HepG2 (cell line): ENCODE results near the gene GBP7. TPM values are rescaled to one million over a fixed set of nuclear protein-coding genes. Genes with fewer than 3 reads are reported as not detected.

Source experiments
- ATAC-seq: fragments of 200-7000 bp; cut with Tn5 transposase; 3 replicates; pipeline ENCODE4 v1.9.1; 2020; ENCODE audit warnings: mild to moderate bottlenecking, moderate library complexity
- BruUV-seq: library from RNA; stranded (reverse); fragments of 400-500 nt; replicated peaks from 2 replicates; lab custom pipeline; 2021; lab: Mats Ljungman, UMichigan
- CTCF ChIA-PET: fragments of 300-600 bp; formaldehyde crosslinking; extraction: SDS; loops from one replicate; lab custom pipeline; 2021; ENCODE audit warnings: low total read pairs, inconsistent platforms, low intra/inter-chr PET ratio; lab: Yijun Ruan, JAX
- POLR2A ChIA-PET: fragments of 350-600 bp; sonication (Branson Sonifier 250); formaldehyde crosslinking; loops from one replicate; lab custom pipeline; 2020; ENCODE audit warnings: antibody characterized with exemption, inconsistent platforms; lab: Yijun Ruan, JAX
- DNase-seq: peaks from one replicate; pipeline ENCODE4 v3.0.0-alpha.2; 2015; ENCODE audit warnings: low spot score
- FAIRE-seq: peaks from 3 replicates; lab custom pipeline; 2011; peaks lifted over from hg19 to GRCh38; lab: Jason Lieb, UNC
- H2AFZ ChIP-seq: one replicate; pipeline ENCODE4 v1.6.1; 2011; ENCODE audit warnings: low read length, inconsistent platforms
- H3K27ac ChIP-seq: fragments of 300-600 bp; 3 replicates; pipeline ENCODE4 v1.8.0; 2011; ENCODE audit warnings: mixed run types, mild to moderate bottlenecking, mixed read lengths, low read length, inconsistent platforms; ENCODE audit not compliant: insufficient read depth; ENCODE audit errors: extremely low read length
- H3K27me3 ChIP-seq, 2 experiments: fragments of 200-600 bp in 1 of 2; 2 replicates in 1 of 2; 3 replicates in 1 of 2; pipeline versions ENCODE4 v1.6.0 to v1.8.0; 2011; ENCODE audit warnings: low read length in 2 of 2, mild to moderate bottlenecking in 2 of 2, moderate library complexity in 2 of 2, inconsistent platforms in 1 of 2; ENCODE audit not compliant: insufficient read depth in 2 of 2, control insufficient read depth in 1 of 2
- H3K36me3 ChIP-seq, 2 experiments: fragments of 200-600 bp in 1 of 2; replicated peaks in 1 of 2; 2 replicates in 1 of 2; 3 replicates in 1 of 2; pipeline versions ENCODE4 v1.5.1 to v1.8.0; 2011; ENCODE audit warnings: low read length in 2 of 2, inconsistent platforms in 1 of 2; ENCODE audit not compliant: insufficient read depth in 2 of 2, control insufficient read depth in 1 of 2
- H3K4me1 ChIP-seq: 2 replicates; pipeline ENCODE4 v1.5.1; 2012; ENCODE audit warnings: low read length, inconsistent platforms; ENCODE audit not compliant: insufficient read depth
- H3K4me2 ChIP-seq: 2 replicates; pipeline ENCODE4 v1.6.0; 2011; ENCODE audit warnings: low read depth, low read length, inconsistent platforms
- H3K4me3 ChIP-seq, 3 experiments: fragments of 200-600 bp in 1 of 3; sonication (generic), shearing (Covaris generic) in 1 of 3; replicated peaks in 1 of 3; 2 replicates each; pipeline ENCODE4 v1.5.1; 2011 to 2016; ENCODE audit warnings: low read length in 3 of 3, inconsistent platforms in 2 of 3, low read depth in 2 of 3, mild to moderate bottlenecking in 2 of 3, control low read depth in 1 of 3, mixed read lengths in 1 of 3; ENCODE audit not compliant: insufficient read depth in 1 of 3
- H3K79me2 ChIP-seq: one replicate; pipeline ENCODE4 v1.6.1; 2011; ENCODE audit warnings: low read length, inconsistent platforms; ENCODE audit not compliant: insufficient read depth
- H3K9ac ChIP-seq: 2 replicates; pipeline ENCODE4 v1.6.0; 2011; ENCODE audit warnings: mild to moderate bottlenecking, low read depth, low read length, inconsistent platforms; ENCODE audit not compliant: insufficient read depth
- H3K9me3 ChIP-seq: 2 replicates; pipeline ENCODE4 v1.5.1; 2012; ENCODE audit warnings: mild to moderate bottlenecking, low read length
- H4K20me1 ChIP-seq: 2 replicates; pipeline ENCODE4 v1.6.0; 2011; ENCODE audit warnings: inconsistent platforms, mild to moderate bottlenecking, low read length, moderate library complexity; ENCODE audit not compliant: insufficient read depth
- ATM ChIP-seq: fragments of 450-650 bp; IDR thresholded peaks from 2 replicates; pipeline ENCODE4 v1.7.1; 2017; ENCODE audit warnings: mild to moderate bottlenecking, borderline replicate concordance
- CREB1 ChIP-seq, 2 experiments: fragments of 450-650 bp in 1 of 2; IDR thresholded peaks; 2 replicates each; pipeline ENCODE4 v1.6.1; 2016 to 2017; ENCODE audit warnings: control low read depth in 1 of 2, mild to moderate bottlenecking in 1 of 2, missing compliant biosample characterization in 1 of 2, missing genetic modification characterization in 1 of 2
- ESRRA ChIP-seq: sonication (generic); formaldehyde crosslinking; IDR thresholded peaks from 2 replicates; pipeline ENCODE4 v1.5.1; 2020; ENCODE audit warnings: mild to moderate bottlenecking, low read depth, missing genetic modification reagents
- KMT2A ChIP-seq: sonication (generic); formaldehyde crosslinking; IDR thresholded peaks from 2 replicates; pipeline ENCODE4 v1.4.0; 2020; ENCODE audit warnings: missing genetic modification reagents
- ZFX ChIP-seq: sonication (generic); formaldehyde crosslinking; IDR thresholded peaks from 2 replicates; pipeline ENCODE4 v1.4.0; 2020; ENCODE audit warnings: mild to moderate bottlenecking, low read depth, missing genetic modification reagents, moderate library complexity
- ZNF121 ChIP-seq: sonication (generic); formaldehyde crosslinking; IDR thresholded peaks from 2 replicates; pipeline ENCODE4 v1.5.0; 2020; ENCODE audit warnings: mild to moderate bottlenecking, missing genetic modification reagents
- ZNF205 ChIP-seq: IDR thresholded peaks from 2 replicates; pipeline ENCODE4 v1.6.1; 2018; ENCODE audit warnings: missing biosample characterization, missing genetic modification reagents
- ZNF468 ChIP-seq: sonication (generic); formaldehyde crosslinking; IDR thresholded peaks from 2 replicates; pipeline ENCODE4 v1.8.0; 2022; ENCODE audit warnings: mild to moderate bottlenecking, moderate library complexity, missing genetic modification reagents
- WGBS: methylation state at CpG from one replicate; pipeline ENCODE4 v1.1.6; 2017; ENCODE audit warnings: low lambda C conversion rate; 5-methylcytosine and 5-hydroxymethylcytosine counted together
- in situ Hi-C: cut with HindIII; loops from 2 replicates; pipeline ENCODE4 v1.10.0; 2017; ENCODE audit warnings: low pct_unique_long_range_greater_than_20kb; ENCODE audit not compliant: extremely low pct_ligation_motif_present
- intact Hi-C: fragments of 100-400 bp; cut with micrococcal nuclease; formaldehyde crosslinking; loops from one replicate; pipeline ENCODE4 v1.10.0; 2022; ENCODE audit not compliant: unreplicated experiment
- polyA plus RNA-seq, 8 experiments: library from polyadenylated mRNA; depleted of rRNA in 3 of 8; stranded (reverse) in 7 of 8; unstranded in 1 of 8; fragments of >200 nt; fragmentation: Illumina TruSeq in 4 of 8; extraction: Trizol in 4 of 8; gene quantifications; 2 replicates each; pipeline versions ENCODE4 v1.2.1 to v1.2.3, GENCODE V29; 2011 to 2016; ENCODE audit warnings: low read depth in 4 of 8, missing spikeins in 1 of 8, mixed read lengths in 1 of 8; ENCODE audit not compliant: insufficient read depth in 1 of 8
- total RNA-seq, 5 experiments: library from RNA; depleted of rRNA; stranded (reverse); fragments of >200 nt; fragmentation: Illumina TruSeq; extraction: Trizol; gene quantifications; 2 replicates each; pipeline ENCODE4 v1.2.3, GENCODE V29; 2016; ENCODE audit warnings: low read depth in 1 of 5
- TF ChIP-seq, protein P1 (sequence below): sonication (generic); formaldehyde crosslinking; IDR thresholded peaks from 2 replicates; pipeline ENCODE4 v1.5.0; 2020; ENCODE audit warnings: missing genetic modification reagents
- TF ChIP-seq, protein P2 (sequence below): sonication (generic); formaldehyde crosslinking; IDR thresholded peaks from 2 replicates; pipeline ENCODE4 v1.5.1; 2020; ENCODE audit warnings: missing genetic modification reagents, mild to moderate bottlenecking, borderline replicate concordance
- TF ChIP-seq, protein P3 (sequence below): IDR thresholded peaks from 2 replicates; pipeline ENCODE4 v1.6.1; 2012; ENCODE audit warnings: low read depth, low read length, improper control_type of control experiment
- TF ChIP-seq, protein P4 (sequence below): sonication (generic); formaldehyde crosslinking; IDR thresholded peaks from 2 replicates; pipeline ENCODE4 v1.4.0; 2020; ENCODE audit warnings: mild to moderate bottlenecking, low read depth, missing genetic modification reagents
- TF ChIP-seq, protein P5 (sequence below): IDR thresholded peaks from 2 replicates; pipeline ENCODE4 v1.6.1; 2016; ENCODE audit warnings: mild to moderate bottlenecking

The GBP7 gene
- total and polyA plus RNA-seq, 2 of the 13 experiments (the other 11 are each of a cell fraction or from before 2014, with no cell fraction given), result not detected

DNA sequence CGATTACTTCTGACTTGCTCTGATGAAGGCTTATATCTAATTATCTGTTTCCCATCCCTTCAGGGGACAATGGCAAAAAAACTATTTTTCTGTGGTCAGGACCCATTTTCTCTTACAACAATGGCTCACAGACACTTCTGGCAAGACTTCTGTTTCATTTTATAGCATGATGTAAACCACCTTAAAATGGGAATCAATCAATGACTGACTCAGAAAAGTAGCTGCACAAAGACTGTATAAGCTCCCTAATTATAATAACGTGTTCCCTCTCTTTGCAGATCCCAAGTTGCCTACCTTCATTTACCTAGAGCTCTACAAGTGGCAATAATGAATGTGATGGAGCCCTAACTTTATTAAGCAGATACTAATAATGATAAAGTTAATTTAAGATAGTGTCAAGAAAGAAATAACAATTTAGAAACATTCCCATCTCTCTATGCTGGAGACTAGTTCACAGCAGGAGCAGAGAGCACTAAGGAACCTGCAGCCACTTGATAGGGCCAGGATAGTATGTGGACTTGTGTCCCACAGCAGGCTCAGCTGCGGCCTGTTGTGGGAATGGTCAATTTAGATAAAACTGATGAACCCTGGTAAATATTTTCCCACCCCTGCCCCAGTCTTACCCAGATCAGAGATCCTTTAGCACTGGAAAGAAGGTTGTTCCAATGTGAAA is 50.4 kb downstream of the GBP7 start:
- CTCF ChIA-PET, result no interaction called here
- in situ Hi-C loops, result no loop called here
- peak overlapping the region; percentile 51 to 61 (median 52) for H3K4me3 ChIP-seq
- TSS peak; percentile 74 for BruUV-seq
- no peaks in the 10 kb centered on the region for H3K9me3 ChIP-seq
- H3K9ac ChIP-seq, result peak overlapping the region; percentile 71
- intact Hi-C loops, result no loop called here
- 8% methylated on average over 3 of the region's 3 CpGs for WGBS
- POLR2A ChIA-PET, result no interaction called here
- peak overlapping the region; percentile 62 for H2AFZ ChIP-seq
- ATAC-seq, result peak; percentile 91
- H3K27me3 ChIP-seq, result no peaks in the 10 kb centered on the region
- H3K36me3 ChIP-seq, result no peaks in the 10 kb centered on the region
- H3K4me1 ChIP-seq, result peaks cover 27% of the 10 kb centered on the region
- no peaks in the 10 kb centered on the region for H4K20me1 ChIP-seq
- H3K79me2 ChIP-seq, result no peaks in the 10 kb centered on the region
- FAIRE-seq, result no peak
- H3K27ac ChIP-seq, result peak overlapping the region; percentile 47
- H3K4me2 ChIP-seq, result peak overlapping the region; percentile 72
- DNase-seq, result no peak
- TF ChIP-seq ZFX (CRISPR knock-in tag) (peak; percentile 52; the same call in 1 of the 2 replicates), KMT2A (CRISPR knock-in tag) (0 out of 2 replicates have a peak, but pooled peaks have one; percentile 25), ZNF205 (no peak), ESRRA (no peak), ZNF121 (CRISPR knock-in tag) (0 out of 2 replicates have a peak, but pooled peaks have one; percentile 19), ATM (no peak), CREB1 (IDR thresholded peaks at IDR 0.05) (no peak), CREB1 (CRISPR knock-in tag; IDR thresholded peaks at IDR 0.05) (peak; percentile 7; the same call in 1 of the 2 replicates), ZNF468 (CRISPR knock-in tag) (no peak)
- TF ChIP-seq, protein P1, sequence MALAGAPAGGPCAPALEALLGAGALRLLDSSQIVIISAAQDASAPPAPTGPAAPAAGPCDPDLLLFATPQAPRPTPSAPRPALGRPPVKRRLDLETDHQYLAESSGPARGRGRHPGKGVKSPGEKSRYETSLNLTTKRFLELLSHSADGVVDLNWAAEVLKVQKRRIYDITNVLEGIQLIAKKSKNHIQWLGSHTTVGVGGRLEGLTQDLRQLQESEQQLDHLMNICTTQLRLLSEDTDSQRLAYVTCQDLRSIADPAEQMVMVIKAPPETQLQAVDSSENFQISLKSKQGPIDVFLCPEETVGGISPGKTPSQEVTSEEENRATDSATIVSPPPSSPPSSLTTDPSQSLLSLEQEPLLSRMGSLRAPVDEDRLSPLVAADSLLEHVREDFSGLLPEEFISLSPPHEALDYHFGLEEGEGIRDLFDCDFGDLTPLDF (CRISPR knock-in tag), result no peak
- TF ChIP-seq, protein P2, sequence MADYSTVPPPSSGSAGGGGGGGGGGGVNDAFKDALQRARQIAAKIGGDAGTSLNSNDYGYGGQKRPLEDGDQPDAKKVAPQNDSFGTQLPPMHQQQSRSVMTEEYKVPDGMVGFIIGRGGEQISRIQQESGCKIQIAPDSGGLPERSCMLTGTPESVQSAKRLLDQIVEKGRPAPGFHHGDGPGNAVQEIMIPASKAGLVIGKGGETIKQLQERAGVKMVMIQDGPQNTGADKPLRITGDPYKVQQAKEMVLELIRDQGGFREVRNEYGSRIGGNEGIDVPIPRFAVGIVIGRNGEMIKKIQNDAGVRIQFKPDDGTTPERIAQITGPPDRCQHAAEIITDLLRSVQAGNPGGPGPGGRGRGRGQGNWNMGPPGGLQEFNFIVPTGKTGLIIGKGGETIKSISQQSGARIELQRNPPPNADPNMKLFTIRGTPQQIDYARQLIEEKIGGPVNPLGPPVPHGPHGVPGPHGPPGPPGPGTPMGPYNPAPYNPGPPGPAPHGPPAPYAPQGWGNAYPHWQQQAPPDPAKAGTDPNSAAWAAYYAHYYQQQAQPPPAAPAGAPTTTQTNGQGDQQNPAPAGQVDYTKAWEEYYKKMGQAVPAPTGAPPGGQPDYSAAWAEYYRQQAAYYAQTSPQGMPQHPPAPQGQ (CRISPR knock-in tag), result no peak
- TF ChIP-seq, protein P3, sequence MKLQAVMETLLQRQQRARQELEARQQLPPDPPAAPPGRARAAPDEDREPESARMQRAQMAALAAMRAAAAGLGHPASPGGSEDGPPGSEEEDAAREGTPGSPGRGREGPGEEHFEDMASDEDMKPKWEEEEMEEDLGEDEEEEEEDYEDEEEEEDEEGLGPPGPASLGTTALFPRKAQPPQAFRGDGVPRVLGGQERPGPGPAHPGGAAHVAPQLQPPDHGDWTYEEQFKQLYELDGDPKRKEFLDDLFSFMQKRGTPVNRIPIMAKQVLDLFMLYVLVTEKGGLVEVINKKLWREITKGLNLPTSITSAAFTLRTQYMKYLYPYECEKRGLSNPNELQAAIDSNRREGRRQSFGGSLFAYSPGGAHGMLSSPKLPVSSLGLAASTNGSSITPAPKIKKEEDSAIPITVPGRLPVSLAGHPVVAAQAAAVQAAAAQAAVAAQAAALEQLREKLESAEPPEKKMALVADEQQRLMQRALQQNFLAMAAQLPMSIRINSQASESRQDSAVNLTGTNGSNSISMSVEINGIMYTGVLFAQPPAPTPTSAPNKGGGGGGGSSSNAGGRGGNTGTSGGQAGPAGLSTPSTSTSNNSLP, result 0 out of 2 replicates have a peak, but pooled peaks have one; percentile 12
- TF ChIP-seq, protein P4, sequence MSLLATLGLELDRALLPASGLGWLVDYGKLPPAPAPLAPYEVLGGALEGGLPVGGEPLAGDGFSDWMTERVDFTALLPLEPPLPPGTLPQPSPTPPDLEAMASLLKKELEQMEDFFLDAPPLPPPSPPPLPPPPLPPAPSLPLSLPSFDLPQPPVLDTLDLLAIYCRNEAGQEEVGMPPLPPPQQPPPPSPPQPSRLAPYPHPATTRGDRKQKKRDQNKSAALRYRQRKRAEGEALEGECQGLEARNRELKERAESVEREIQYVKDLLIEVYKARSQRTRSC (CRISPR knock-in tag), result no peak
- TF ChIP-seq, protein P5, sequence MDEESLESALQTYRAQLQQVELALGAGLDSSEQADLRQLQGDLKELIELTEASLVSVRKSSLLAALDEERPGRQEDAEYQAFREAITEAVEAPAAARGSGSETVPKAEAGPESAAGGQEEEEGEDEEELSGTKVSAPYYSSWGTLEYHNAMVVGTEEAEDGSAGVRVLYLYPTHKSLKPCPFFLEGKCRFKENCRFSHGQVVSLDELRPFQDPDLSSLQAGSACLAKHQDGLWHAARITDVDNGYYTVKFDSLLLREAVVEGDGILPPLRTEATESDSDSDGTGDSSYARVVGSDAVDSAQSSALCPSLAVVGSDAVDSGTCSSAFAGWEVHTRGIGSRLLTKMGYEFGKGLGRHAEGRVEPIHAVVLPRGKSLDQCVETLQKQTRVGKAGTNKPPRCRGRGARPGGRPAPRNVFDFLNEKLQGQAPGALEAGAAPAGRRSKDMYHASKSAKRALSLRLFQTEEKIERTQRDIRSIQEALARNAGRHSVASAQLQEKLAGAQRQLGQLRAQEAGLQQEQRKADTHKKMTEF (CRISPR knock-in tag), result no peak
